ENCODE results near the gene CMTM1.
A peak's percentile ranks its signal among the peaks of the same experiment; 100 is the strongest.

Gene CMTM1

GRCh38 chr16:66596986-66597848, 31.0 kb downstream of the CMTM1 start:
- DNase-seq = no peak
- TF ChIP-seq POLR2A (IDR thresholded peaks at IDR 0.05; ENCODE audit: low read length) (no peak), GATA1 (IDR thresholded peaks at IDR 0.05; ENCODE audit: low read depth, low read length) (no peak)

GRCh38 chr16:66598111-66598510, 31.9 kb downstream of the CMTM1 start:
- no peak for DNase-seq

GRCh38 chr16:66599726-66600125, 33.5 kb downstream of the CMTM1 start:
- no peak for TF ChIP-seq GATA1 (IDR thresholded peaks at IDR 0.05; ENCODE audit: low read depth, low read length)
- TF ChIP-seq POLR2A (IDR thresholded peaks at IDR 0.05; ENCODE audit: low read length) = no peak
- DNase-seq = no peak

More at GRCh38 chr16:66598111-66598510, 31.9 kb downstream of the CMTM1 start:
- TF ChIP-seq GATA1 (IDR thresholded peaks at IDR 0.05; ENCODE audit: low read depth, low read length) (no peak), POLR2A (IDR thresholded peaks at IDR 0.05; ENCODE audit: low read length) (no peak)

GRCh38 chr16:66600477-66600876, 34.2 kb downstream of the CMTM1 start:
- no peak for DNase-seq
- TF ChIP-seq GATA1 (IDR thresholded peaks at IDR 0.05; ENCODE audit: low read depth, low read length) (no peak), POLR2A (IDR thresholded peaks at IDR 0.05; ENCODE audit: low read length) (no peak)

GRCh38 chr16:66601471-66601870, 35.2 kb downstream of the CMTM1 start:
- no peak for DNase-seq
- TF ChIP-seq POLR2A (IDR thresholded peaks at IDR 0.05; ENCODE audit: low read length) (no peak), GATA1 (IDR thresholded peaks at IDR 0.05; ENCODE audit: low read depth, low read length) (no peak)

- no peak for TF ChIP-seq GATA1 (IDR thresholded peaks at IDR 0.05; ENCODE audit: low read depth, low read length)
- TF ChIP-seq POLR2A (IDR thresholded peaks at IDR 0.05; ENCODE audit: low read length) = no peak
- peak; percentile 18 to 32 for DNase-seq
Measured at GRCh38 chr16:66603537-66604375, 37.5 kb downstream of the CMTM1 start.

- DNase-seq = peak; percentile 53 to 61
- TF ChIP-seq POLR2A (IDR thresholded peaks at IDR 0.05; ENCODE audit: low read length) (no peak), GATA1 (IDR thresholded peaks at IDR 0.05; ENCODE audit: low read depth, low read length) (no peak)
Measured at GRCh38 chr16:66604376-66605176, 38.3 kb downstream of the CMTM1 start, which contains the start of gene CMTM3. Gene CMTM3 (plus strand): TSS chr16:66604704. CDS start chr16:66604806, 102 bp downstream.

GRCh38 chr16:66605177-66605978, 39.1 kb downstream of the CMTM1 start:
- no peak for TF ChIP-seq GATA1 (IDR thresholded peaks at IDR 0.05; ENCODE audit: low read depth, low read length)
- TF ChIP-seq POLR2A (IDR thresholded peaks at IDR 0.05; ENCODE audit: low read length) = no peak
- DNase-seq = no peak

GRCh38 chr16:66605979-66606751, 39.9 kb downstream of the CMTM1 start:
- TF ChIP-seq GATA1 (IDR thresholded peaks at IDR 0.05; ENCODE audit: low read depth, low read length) (no peak), POLR2A (IDR thresholded peaks at IDR 0.05; ENCODE audit: low read length) (no peak)
- DNase-seq = no peak

- no peak for TF ChIP-seq POLR2A (IDR thresholded peaks at IDR 0.05; ENCODE audit: low read length)
- no peak for TF ChIP-seq GATA1 (IDR thresholded peaks at IDR 0.05; ENCODE audit: low read depth, low read length)
- peak; percentile 69 to 83 for DNase-seq
Measured at GRCh38 chr16:66608241-66609138, 42.3 kb downstream of the CMTM1 start.

- no peak for TF ChIP-seq POLR2A (IDR thresholded peaks at IDR 0.05; ENCODE audit: low read length)
- no peak for TF ChIP-seq GATA1 (IDR thresholded peaks at IDR 0.05; ENCODE audit: low read depth, low read length)
- DNase-seq = no peak
Measured at GRCh38 chr16:66609139-66609510, 42.9 kb downstream of the CMTM1 start.

Data from erythroblast (primary cell).